ENCODE results near the gene MYO1H. TPM values are rescaled to one million over a fixed set of nuclear protein-coding genes. Genes with fewer than 3 reads are reported as not detected.
A peak's percentile ranks its signal among the peaks of the same experiment; 100 is the strongest.

MYO1H gene
- total RNA-seq, 3 donors from 2014 or later (not counting 1 experiment from before 2014, with no cell fraction given): not detected

DNA sequence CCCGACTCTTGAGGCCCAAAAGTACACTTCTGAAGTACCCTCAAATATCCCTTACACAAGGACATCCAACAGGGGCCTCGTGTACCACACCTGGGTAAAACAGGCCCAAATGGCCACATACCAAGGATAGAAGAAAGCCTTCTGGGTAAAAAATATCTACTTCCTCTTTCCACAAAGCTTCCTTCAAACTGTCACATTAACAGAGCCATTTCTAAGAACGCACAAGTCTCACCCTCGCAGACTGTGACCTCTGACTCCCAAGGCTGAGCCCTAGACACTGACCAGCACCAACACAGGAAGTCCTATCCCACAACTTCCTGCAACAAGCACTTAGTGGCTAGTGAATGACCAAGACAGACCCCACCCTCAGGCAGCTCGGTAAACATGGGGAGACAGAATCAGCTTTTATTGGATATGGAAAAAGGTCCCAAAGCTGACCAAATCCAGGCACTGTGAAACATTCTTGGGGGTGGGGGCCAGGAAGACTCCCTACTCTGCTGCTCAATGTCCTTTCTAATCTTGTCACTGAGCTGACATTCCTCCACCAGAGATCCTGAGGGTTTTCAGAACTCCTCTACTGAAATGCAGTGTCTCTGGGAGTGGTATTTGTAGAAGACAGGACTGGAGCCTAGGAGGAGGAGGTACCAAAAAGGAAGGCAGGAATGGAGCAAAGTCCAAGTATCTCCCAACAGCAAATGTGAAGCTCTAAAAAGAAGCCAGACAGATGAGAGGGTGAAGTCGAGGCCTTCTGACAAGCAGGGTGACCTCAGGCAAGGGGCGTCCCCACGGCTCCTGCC is 113.5 kb downstream of the MYO1H start:
- Histone ChIP-seq H3K27me3 (ENCODE audit: control insufficient read depth, insufficient read depth, low read length) (no peaks in the 10 kb centered on the region), H3K27ac (ENCODE audit: low read length) (peak overlapping the region; percentile 83), H3K9me3 (ENCODE audit: control insufficient read depth, insufficient read depth, low read length) (no peaks in the 10 kb centered on the region), H3K4me1 (ENCODE audit: control insufficient read depth, insufficient read depth, low read length) (peaks cover 72% of the 10 kb centered on the region), H3K4me3 (ENCODE audit: low read length) (no peak overlapping the region), H3K36me3 (ENCODE audit: control insufficient read depth, insufficient read depth, low read length) (peaks cover 31% of the 10 kb centered on the region)
- Mint-ChIP-seq H3K27me3 (ENCODE audit: low read depth in 2 of 2) (no peaks in the 10 kb centered on the region), H3K36me3 (peaks cover 22% of the 10 kb centered on the region), H3K9me3 (no peaks in the 10 kb centered on the region), H3K27ac (peak overlapping the region; percentile 86 to 90), H3K4me3 (peak overlapping the region; percentile 85), H3K4me1 (peaks cover 100% of the 10 kb centered on the region in 2 donors)
- no peak for DNase-seq
- intact Hi-C loops (cut with micrococcal nuclease): no loop called here
- ATAC-seq: peak; percentile 72 to 79 (median 73)
- TF ChIP-seq, protein P1, sequence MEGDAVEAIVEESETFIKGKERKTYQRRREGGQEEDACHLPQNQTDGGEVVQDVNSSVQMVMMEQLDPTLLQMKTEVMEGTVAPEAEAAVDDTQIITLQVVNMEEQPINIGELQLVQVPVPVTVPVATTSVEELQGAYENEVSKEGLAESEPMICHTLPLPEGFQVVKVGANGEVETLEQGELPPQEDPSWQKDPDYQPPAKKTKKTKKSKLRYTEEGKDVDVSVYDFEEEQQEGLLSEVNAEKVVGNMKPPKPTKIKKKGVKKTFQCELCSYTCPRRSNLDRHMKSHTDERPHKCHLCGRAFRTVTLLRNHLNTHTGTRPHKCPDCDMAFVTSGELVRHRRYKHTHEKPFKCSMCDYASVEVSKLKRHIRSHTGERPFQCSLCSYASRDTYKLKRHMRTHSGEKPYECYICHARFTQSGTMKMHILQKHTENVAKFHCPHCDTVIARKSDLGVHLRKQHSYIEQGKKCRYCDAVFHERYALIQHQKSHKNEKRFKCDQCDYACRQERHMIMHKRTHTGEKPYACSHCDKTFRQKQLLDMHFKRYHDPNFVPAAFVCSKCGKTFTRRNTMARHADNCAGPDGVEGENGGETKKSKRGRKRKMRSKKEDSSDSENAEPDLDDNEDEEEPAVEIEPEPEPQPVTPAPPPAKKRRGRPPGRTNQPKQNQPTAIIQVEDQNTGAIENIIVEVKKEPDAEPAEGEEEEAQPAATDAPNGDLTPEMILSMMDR (IDR thresholded peaks at IDR 0.05): no peak
- 54% methylated on average over 8 of the region's 8 CpGs for WGBS (ENCODE audit: insufficient coverage)

DNA sequence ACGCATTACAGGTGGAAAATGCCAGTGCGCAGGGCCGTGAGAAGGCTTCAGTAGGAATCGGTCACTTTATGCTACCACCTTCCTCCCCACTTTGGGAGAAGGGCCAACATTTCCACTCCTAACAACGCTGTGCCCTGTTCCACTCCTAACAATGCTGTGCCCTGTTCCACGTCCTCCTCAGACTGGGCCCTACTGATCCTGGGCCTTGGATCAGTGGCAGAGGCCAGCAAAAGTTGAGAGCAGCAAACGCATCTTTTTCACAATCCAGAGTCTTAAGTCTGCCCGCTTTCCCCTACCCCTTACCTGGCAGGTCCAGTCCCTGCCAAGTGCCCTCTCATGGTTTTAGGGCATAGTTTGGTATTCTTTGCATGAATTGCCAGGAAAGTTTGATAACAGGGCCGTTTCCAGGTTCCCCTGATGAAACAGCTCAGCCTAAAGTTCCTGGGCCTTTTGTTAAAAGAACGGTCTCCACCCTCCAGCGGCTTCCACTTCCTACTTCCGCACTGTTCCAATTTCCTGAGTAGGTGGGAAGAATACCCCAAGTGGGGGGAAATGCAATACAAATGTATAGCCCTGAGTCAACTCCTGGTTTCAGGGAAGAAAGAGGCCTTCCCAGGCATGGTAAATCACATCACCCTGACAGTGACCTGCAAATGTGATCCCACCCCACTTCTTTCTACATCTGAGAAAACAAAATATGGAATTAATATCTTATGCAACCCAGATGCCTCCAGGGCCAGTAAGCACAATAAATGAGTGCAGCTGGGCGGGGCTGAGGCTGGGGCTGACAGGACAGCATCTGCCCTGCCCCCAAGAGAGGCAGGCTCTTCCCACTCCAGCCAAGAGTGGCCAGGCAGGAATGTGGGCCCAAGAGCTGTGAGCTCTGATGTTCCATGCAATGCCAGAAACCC is 114.4 kb downstream of the MYO1H start:
- H3K4me3 Mint-ChIP-seq: peak overlapping the region; percentile 72
- peaks cover 32% of the 10 kb centered on the region for H3K36me3 ChIP-seq (ENCODE audit: control insufficient read depth, insufficient read depth, low read length)
- intact Hi-C loops (cut with micrococcal nuclease): no loop called here

GRCh38 chr12:109462868-109463692 is 115.4 kb downstream of the MYO1H start:
- Mint-ChIP-seq H3K27ac (peak overlapping the region; percentile 86 to 90), H3K36me3 (peaks cover 6% of the 10 kb centered on the region), H3K4me1 (peaks cover 95% of the 10 kb centered on the region in 2 donors), H3K9me3 (no peaks in the 10 kb centered on the region), H3K27me3 (ENCODE audit: low read depth in 2 of 2) (no peaks in the 10 kb centered on the region), H3K4me3 (peak overlapping the region; percentile 72)
- no peaks in the 10 kb centered on the region for H3K9me3 ChIP-seq (ENCODE audit: control insufficient read depth, insufficient read depth, low read length)
- ATAC-seq (no peak), DNase-seq (peak in 1 of 2 donors; percentile 30)
- peaks cover 75% of the 10 kb centered on the region for H3K4me1 ChIP-seq (ENCODE audit: control insufficient read depth, insufficient read depth, low read length)
- H3K27me3 ChIP-seq (ENCODE audit: control insufficient read depth, insufficient read depth, low read length): no peaks in the 10 kb centered on the region
- H3K4me3 ChIP-seq (ENCODE audit: low read length): no peak overlapping the region
- intact Hi-C loops (cut with micrococcal nuclease): no loop called here
- TF ChIP-seq, protein P1 (IDR thresholded peaks at IDR 0.05): no peak
- 52% methylated on average over 14 of the region's 14 CpGs for WGBS (ENCODE audit: insufficient coverage)
- H3K36me3 ChIP-seq (ENCODE audit: control insufficient read depth, insufficient read depth, low read length): peaks cover 33% of the 10 kb centered on the region
- peak overlapping the region; percentile 83 for H3K27ac ChIP-seq (ENCODE audit: low read length)

More for the DNA sequence above, 114.4 kb downstream of the MYO1H start:
- Histone ChIP-seq H3K27me3 (ENCODE audit: control insufficient read depth, insufficient read depth, low read length) (no peaks in the 10 kb centered on the region), H3K4me1 (ENCODE audit: control insufficient read depth, insufficient read depth, low read length) (peaks cover 75% of the 10 kb centered on the region), H3K4me3 (ENCODE audit: low read length) (no peak overlapping the region), H3K27ac (ENCODE audit: low read length) (peak overlapping the region; percentile 83), H3K9me3 (ENCODE audit: control insufficient read depth, insufficient read depth, low read length) (no peaks in the 10 kb centered on the region)
- H3K27me3 Mint-ChIP-seq (ENCODE audit: low read depth in 2 of 2): no peaks in the 10 kb centered on the region
- H3K36me3 Mint-ChIP-seq: peaks cover 14% of the 10 kb centered on the region
- H3K27ac Mint-ChIP-seq: peak overlapping the region; percentile 86 to 90
- H3K4me1 Mint-ChIP-seq: peaks cover 97% of the 10 kb centered on the region in 2 donors
- TF ChIP-seq, protein P1 (IDR thresholded peaks at IDR 0.05): no peak
- ATAC-seq: no peak
- WGBS (ENCODE audit: insufficient coverage): 91% methylated on average over 12 of the region's 13 CpGs
- no peak for DNase-seq
- no peaks in the 10 kb centered on the region for H3K9me3 Mint-ChIP-seq

Measured in natural killer cell (primary cell).